Measurements from ENCODE around the gene CXCR5.

DNA sequence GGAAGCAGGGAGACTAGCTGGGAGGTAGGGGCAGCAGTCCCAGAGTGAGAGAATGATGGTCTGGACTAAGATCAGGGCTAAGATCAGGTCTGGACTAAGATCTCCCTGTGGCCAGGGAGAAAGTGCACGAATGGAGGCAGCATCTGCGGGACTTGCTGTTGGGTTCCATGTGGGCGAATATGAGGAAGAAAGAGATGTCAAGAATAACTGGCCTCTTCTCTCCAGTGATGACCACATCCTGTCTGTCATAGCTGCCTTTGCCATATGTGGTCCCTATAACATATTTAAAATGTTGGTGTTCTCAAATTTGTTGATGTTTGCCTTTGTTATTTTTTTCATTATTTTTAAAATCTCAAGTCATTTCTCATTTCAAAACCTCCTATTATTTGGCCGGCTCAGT is 27.4 kb upstream of the CXCR5 start:
- TF ChIP-seq, protein P1, sequence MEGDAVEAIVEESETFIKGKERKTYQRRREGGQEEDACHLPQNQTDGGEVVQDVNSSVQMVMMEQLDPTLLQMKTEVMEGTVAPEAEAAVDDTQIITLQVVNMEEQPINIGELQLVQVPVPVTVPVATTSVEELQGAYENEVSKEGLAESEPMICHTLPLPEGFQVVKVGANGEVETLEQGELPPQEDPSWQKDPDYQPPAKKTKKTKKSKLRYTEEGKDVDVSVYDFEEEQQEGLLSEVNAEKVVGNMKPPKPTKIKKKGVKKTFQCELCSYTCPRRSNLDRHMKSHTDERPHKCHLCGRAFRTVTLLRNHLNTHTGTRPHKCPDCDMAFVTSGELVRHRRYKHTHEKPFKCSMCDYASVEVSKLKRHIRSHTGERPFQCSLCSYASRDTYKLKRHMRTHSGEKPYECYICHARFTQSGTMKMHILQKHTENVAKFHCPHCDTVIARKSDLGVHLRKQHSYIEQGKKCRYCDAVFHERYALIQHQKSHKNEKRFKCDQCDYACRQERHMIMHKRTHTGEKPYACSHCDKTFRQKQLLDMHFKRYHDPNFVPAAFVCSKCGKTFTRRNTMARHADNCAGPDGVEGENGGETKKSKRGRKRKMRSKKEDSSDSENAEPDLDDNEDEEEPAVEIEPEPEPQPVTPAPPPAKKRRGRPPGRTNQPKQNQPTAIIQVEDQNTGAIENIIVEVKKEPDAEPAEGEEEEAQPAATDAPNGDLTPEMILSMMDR (IDR thresholded peaks at IDR 0.05) = no peak
- TF ChIP-seq EZH2 (IDR thresholded peaks at IDR 0.05; ENCODE audit: borderline replicate concordance, insufficient read depth, low read depth, low read length, poor library complexity, severe bottlenecking) = no peak
